Measurements from ENCODE around the gene SNHG17.

DNA sequence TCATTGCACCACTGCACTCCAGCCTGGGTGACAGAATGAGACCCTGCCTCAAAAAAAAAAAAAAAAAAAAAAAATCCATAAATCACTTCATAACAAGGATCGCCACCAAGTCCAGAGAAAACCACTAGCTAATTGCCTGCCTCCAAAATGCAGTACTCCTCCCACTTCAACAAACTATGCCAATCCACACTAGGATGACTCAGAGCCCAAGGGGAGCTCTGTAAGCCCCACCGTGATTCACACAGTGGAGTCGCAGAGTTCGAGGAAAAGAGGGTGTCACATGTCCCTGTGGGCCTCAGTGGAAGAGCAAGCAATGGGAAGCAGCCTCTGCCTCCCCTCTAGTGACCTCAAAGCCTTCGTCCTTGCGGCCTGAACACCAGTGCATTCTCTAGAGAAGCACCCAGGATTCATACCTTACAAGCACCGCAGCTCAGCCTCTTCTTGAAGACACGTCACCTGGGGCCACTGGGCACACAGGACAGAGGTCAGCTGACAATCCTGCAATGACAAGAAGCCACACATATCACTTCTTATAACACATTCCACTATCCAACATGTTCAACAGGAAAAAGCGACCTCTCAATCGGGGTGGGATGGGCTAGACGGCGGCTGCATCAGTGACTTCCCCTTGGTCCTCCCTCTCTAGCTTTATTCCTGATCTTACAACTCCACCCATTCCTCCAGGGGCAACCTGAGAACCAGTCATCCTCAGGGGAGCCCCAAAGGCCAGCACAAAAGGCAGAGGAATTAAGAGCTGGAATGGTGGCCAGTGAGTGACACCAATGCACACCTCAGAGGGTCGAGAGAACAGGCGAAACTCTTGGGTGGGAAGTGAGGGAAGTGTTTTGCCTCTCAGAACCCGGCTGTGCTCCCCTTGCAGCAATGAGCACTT is 8.9 kb downstream of the SNHG17 start:
- TF ChIP-seq, protein P1, sequence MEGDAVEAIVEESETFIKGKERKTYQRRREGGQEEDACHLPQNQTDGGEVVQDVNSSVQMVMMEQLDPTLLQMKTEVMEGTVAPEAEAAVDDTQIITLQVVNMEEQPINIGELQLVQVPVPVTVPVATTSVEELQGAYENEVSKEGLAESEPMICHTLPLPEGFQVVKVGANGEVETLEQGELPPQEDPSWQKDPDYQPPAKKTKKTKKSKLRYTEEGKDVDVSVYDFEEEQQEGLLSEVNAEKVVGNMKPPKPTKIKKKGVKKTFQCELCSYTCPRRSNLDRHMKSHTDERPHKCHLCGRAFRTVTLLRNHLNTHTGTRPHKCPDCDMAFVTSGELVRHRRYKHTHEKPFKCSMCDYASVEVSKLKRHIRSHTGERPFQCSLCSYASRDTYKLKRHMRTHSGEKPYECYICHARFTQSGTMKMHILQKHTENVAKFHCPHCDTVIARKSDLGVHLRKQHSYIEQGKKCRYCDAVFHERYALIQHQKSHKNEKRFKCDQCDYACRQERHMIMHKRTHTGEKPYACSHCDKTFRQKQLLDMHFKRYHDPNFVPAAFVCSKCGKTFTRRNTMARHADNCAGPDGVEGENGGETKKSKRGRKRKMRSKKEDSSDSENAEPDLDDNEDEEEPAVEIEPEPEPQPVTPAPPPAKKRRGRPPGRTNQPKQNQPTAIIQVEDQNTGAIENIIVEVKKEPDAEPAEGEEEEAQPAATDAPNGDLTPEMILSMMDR (IDR thresholded peaks at IDR 0.05): no peak
- TF ChIP-seq POLR2A (IDR thresholded peaks at IDR 0.05): no peak
- no peak for TF ChIP-seq EP300 (IDR thresholded peaks at IDR 0.05)
